Amygdala (tissue), 56 donors: ENCODE measurements around the gene DGUOK.

Source experiments
- DNase-seq, 56 donors: peaks; one replicate each; lab custom pipeline; 2025; lab: John Stamatoyannopoulos, UW

The DGUOK gene

DNA sequence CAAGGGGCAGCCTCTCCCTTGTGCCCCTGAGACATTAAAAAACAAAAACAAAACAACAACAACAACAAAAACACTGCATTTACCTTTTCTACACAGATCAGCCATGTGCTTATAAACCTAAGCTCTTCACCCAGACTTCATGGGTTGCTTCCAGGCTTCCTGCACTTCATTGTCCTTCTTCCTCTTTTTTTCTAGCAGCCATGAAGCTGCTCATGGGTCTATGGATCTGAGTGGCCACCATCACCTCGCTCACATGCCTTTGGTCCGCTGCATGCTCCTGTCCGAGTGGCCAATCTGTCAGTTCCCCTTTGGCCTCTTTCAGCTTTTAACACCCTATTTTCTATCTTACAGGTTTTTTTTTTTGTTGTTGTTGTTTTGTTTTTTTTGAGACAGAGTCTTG is 49.1 kb downstream of the DGUOK start:
- no peak for DNase-seq

DNA sequence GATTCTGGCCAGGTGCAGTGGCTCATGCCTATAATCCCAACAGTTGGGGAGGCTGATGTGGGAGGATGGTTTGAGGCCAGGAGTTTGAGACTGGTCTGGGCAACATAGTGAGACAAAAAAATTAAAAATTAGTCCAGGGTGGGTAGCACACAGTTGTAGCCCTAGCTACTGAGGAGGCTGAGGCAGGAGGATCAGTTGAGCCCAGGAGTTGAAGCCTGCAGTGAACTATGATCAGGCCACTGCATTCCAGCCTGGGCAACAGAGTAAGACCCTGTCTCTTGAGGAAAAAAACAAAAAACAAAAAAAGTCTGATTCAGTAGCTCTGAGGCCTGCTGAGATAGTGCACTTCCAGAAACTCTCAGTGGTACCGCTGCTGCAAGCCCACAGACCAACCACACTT is 50.1 kb downstream of the DGUOK start:
- DNase-seq, result no peak

DNA sequence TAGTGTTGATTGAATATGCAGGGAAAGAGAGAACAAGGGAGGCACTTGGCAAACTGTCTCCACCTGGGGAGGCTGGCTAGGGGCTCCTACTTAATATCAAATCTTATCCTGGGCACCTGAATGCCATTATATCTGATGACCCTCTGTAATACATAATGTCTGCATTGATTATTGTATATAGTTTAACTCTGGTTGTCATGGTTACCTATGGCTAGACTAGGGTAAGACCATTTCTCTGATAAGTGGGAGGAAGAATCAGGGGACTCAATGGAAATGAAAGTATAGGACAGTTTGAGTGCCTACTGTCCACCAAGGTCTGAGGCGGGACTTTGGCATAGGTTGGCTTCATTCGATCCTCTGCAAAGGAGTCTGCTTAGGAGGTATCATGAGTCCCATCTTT is 50.8 kb downstream of the DGUOK start:
- no peak for DNase-seq

DNA sequence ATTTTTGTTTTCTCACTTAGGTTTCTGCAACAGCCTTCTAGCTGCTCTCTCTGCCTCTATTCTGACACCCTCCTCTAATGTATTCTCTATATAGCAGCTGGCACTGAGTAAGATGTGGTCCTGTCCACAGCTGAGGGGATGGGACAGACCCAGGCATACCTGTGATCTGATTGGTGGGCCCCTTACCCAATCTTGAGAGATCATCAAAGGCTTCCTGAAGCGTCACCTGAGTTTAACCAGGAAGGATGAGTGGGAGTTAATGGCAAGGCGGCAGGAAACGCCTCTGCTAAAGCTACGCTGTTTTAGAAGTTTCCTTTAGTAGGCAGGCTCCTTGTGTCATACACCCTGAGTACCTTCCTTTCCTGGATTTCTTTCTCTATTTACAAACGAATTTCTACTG is 52.3 kb downstream of the DGUOK start:
- no peak for DNase-seq

DNA sequence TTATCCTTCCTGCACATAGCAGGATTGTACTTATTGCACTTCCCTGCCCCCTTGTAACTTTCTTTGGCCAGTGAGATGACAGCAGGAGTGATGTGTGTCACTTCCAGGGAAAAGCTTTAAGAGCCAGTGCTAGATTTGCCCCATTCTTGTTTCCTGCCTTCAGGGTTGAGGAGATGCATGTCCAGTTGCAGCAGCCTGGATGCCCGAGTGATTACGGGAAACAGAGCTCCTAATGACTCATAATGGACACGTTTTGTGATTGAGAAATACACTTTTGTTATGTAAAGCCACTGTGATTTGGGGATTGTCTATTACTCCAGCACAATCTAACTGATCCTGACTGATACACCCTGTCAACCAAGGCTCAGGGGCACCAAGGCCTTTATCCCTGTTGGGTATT is 53.0 kb downstream of the DGUOK start:
- no peak for DNase-seq

DNA sequence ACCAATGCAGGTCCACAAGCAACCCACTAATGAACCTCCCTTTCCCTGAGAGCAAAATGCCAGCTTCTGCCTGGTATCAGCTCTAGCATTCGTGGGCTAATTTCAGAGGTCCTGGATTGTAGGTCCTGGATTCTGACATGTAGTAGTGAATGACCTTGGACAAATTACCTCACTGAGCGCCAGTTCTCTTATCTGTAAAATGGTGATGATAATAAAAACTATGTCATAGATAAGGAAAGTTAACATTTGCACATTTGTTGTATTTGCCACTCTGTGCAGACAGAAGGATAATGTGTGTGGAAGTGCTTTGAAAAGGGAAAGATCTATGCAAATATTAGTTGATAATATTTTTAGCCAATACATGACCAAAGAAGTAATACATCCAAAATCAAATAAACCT is 53.9 kb downstream of the DGUOK start:
- no peak for DNase-seq

DNA sequence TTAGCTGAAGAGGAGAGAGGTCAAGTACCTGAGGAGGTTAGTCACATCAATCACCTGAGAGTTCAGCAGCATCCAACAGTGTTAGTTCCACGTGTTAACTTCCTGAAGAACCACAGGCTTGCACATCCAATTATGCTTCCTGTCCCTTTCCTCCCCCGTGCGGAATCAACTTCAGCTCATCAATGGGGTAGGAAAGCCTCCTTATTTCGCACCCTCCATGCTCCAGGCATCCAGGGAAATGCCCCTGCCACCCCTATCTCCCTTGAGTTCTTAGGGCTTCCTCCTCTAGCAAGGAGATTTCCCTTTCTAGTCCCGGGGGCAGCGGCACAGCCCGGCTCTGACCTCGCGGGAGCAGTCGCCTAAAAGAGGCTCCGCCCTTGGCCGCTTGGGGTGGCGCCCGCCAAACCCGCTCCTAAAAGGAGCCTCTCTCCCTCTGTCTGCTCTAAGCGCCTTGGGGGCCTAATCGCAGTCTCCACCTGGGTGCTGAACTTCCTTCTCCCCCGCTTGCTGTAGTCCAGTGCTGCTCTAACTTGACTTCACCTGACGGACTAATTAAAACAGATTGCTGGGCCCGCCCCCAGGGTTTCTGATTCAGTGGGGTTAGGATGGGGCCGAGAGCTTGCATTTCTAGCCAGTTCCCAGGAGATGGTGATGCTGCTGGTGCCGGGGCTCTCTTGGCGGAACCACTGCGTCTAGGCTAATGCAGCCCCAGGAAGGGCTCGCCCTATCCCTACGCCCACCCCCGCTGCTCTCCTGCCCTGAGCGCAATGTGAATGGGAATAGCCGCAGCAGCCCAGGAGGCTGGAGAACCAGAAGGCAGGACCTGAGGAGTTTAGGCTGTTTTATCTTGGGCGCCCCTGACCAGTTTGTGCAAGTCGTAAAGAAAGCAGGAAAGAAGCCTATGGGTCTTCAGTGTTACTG is 54.7 kb downstream of the DGUOK start:
- DNase-seq, result peak in 1 of 56 donors; percentile 8

DNA sequence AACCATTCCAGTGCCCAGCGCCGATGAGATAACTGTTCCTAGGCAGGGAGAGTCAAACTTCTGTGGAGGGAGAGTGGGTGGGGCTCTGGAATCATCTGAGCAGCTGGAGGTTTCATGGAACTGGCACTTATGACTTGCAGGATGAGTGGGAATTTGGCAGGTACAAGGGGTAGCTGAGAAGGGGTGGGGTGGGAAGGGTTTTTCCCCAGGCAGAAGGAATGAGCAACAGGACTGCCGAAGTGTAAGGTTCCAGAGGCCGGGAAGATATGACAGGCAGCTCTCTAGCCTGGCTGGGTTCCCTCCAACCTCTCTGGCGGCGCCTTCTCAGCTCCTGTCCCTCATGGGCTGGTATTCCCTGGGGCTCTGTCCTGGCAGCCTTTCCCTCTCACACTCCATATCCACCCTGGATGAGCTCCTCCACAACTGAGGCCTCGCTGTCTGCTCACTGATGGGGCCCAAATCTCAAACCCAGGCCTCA is 55.5 kb downstream of the DGUOK start:
- no peak for DNase-seq

DNA sequence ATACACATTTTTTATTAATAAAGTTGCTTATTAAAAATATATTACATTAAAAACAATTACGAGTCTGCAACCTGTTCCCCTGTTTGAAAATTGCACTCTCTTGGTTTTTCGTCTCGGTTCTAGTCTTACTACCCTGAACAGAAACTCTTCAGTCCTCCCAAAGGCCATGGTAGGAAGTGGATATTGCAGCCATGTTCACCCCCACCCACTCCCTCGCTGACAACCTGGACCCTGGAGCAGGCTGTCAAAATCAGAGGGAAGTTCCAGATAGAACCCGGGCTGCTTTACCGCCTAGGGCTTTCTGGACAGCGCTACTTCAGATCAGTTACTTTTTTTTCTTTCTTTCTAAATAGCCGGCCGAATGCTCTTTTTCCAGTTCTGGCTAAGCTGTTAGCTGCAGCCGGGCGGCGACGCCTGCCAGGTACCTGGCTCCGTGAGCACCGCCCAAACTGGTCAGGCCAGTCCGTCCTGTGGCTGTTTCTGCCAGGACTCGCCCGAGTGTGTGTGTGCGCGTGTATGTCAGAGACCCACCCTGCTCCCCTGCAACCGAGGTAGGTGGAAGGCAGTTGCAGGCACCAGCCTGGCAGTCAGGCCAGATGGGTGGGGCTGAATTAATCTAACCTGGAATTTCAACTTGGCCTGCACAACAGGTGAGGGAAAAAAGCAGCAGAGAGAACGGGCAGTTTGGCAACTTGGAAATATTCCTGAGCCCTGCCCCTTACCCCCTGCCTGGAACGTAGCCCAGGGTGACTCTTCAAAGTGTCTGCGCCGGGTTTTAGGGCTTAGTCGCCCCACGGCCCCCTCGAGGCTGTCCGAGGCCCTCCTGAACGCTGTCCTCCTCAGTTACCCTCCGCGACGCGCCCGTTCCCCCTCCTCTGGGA is 56.9 kb downstream of the DGUOK start:
- DNase-seq, result peak in 1 of 56 donors; percentile 8

DNA sequence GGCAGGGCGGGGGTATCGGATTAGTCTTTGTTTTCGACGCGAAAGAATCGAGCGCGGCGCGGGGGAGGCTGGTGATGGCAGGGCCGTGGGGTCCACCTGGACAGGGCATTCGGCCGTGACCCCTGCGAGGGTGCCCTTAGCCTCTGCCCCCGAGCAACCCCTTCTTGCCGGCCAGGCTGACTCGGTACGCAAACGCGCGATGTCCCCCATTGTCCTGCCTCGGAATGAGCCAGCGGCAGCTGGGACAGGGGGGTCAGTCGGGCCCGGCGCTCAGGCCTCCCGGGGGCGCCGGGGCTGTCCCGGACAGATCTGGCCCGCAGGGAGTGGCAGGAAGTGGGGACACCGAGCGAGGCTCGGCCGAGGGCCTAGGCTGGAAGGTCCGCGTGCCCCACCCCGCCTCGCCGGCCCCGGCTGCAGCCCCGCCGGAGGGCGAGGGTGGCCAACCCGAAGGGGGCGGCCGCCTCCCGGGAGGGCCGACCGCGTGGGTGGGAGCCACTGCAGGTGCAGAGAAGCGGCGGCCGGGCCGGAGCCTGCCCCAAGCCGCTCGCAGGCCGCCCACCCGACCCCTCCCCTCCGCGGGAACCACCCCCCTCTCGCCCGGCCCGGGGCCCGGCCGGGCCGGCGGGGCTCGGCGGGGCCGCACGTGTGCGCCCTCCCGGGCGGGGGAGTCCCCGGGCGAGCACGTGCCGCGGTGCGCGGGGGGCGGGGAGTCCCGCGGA is 57.7 kb downstream of the DGUOK start, which contains the start of gene TET3:
Gene TET3, plus strand, starts transcription at position 708 of the 719 bp plus-strand sequence. CDS start 1,494 bp downstream, outside the sequence.
- peak in 6 of 56 donors; percentile 7 to 43 (median 28) for DNase-seq

DNA sequence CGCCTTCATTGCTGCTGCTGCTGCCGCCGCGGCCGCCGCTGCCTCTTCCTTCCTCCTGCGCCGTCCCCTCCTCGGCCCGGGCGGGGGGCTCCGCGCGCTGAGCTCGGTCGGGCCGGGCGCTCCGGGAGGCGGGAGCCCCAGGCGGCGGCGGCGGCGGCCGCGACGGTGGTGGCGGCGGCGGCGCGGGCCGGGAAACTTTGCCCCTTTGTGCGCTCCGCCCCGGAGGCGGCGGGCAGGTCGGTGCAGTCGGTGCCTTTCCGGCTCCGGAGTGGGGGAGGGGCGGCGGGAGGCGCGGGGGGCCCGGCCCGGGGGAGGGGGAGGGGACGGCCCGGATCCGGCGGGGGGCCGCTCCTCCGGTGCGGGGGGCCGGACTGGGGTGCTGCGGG is 58.2 kb downstream of the DGUOK start:
- peak in 8 of 56 donors; percentile 30 to 63 (median 43) for DNase-seq

DNA sequence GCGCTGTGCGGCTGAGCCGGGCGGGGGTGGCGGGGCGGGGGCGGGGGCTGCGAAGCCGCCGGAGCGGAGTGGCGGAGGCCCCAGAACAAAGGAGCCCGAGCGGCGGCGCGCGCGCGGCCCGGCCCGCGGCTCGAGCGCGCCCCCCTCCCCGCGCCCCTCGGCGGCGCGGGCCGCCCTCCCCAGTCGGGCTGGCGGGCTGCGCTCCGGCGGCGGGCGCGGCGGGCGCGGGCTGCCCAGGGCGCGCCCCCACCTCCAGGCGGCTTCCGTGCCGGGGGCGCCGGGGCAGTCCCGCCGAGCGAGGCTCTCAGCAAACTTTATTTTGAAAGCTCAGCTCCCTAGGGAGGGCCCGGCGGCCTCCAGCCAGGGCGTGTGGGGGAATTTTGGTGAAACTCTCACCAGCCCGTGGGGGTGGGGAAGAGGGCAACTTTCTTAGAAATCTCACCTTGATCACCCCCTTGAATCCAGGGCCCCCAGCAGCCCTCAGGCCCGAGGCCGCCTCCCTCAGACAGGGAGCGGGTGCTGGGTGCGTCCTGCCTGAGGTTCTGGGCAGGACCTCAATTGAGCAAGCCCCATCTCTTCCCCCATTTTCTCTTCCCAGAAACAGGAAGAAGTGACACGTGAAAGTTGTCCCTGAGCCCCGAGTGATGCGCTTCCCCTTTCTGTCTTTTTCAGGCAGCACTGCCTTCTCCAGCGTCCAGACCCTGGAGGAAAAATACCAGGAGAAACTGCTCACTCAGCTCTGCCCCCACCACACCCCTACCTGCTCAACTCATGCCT is 58.8 kb downstream of the DGUOK start:
- DNase-seq, result peak in 6 of 56 donors; percentile 17 to 63 (median 36)

DNA sequence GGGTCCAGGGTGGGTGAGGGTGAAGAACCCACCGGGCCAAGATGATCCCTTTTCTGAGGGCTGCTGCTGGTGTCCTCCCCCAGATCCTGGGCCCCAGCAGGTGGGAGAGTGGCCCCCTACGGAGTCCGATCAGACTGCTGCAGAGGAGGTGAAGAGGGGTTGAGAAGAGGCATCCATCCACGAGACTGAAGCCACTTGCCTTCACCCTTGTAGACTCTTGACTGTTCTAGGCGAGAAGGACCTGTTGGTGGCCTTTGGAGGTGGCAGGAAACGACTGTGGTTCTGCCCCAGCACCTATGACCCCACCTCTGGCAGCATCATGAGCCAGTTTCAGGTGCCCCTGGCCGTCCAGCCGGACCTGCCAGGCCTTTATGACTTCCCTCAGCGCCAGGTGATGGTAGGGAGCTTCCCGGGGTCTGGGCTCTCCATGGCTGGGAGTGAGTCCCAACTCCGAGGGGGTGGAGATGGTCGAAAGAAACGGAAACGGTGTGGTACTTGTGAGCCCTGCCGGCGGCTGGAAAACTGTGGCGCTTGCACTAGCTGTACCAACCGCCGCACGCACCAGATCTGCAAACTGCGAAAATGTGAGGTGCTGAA is 59.5 kb downstream of the DGUOK start:
- no peak for DNase-seq

DNA sequence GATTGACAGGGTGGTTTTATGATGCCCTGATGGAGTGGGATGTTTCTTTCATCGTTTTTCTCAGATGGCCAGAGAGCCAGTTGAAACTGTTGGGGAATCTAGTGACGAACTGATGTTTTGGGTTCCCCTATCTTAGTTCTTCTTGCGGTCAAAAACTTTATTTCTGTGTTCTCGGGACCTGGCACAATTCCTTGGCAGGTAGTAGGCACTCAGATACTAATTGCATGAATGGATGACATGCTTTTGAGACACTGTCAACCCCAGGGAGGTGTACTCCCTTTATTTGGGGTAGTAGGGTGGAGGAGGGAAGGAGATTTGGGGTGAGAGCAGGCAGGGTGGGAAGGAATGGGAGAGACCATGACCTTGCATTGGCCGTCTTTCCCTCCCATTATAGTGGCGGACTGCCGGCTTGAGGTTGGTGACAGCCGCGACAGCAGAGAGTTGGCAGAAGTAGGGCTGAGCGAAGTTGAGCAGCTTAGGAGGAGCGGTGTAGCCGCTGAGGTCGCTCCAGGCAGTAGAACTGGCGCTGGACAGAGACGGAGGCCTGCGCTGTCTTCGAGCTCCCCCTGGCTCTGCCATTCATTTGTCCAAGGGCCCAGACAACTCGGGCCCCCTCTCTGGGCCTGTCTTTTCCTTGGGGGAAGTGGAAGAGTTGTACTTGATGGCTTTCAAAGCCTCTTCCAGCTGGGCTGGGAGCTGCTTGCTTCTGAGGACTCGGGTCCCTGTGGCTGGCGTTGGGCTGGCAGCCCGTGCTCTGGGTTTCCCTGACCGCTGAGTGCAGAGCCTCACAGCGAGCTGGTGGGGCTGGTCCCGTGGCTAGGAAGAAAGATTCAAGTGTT is 60.6 kb downstream of the DGUOK start:
- DNase-seq, result peak in 18 of 56 donors; percentile 15 to 65 (median 38)

DNA sequence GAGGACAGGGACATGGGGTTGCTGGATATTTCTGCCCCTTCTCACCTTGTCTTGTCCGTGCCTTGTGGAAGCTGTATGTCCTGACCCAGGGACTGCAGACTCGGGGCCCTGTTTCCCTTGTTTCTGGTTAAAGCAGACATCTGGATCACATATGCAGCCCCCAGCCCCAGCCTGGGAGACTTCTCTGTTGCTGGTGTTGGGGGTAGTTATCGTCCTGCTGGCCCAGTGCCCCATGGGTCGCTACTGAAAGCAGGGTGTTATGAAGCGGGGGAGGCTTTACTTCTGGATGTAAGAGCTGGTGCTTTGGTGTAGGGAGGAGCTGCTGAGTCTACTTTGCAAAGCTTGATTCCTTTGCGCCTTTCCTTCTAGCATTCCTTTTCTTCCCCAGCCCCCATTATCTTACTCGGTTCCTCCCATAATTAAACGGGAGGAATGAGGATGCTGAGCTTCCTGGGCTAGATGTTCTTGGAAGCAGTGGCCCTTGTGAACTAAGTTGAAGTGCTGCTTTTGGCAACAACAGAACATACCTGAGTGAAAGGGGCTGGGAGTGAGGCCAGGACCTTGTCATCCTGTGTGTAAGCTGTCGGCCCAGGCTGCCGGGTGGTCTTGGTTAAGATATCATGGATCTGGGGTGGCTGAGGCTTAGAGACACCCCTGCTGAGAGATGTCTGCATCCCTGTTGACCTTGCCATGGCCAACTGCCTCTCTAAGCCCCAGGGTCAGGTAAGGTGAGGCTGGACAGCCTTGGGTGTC is 61.4 kb downstream of the DGUOK start:
- no peak for DNase-seq

DNA sequence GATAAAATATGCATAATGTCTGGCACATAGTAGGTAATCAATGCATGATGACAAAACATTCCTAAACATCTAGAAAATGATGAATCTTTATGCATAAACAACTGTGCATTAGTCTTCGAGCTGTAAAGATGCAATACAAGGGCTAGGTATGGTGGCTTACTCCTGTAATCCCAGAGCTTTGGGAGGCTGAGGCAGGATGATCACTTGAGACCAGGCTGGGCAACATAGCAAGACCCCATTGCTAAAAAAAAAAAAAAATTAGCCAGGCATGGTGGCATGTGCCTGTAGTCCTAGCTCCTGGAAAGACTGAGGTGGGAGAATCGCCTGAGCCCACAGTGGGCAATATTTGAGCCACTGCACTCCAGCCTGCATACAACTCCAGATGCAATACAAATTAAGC is 63.3 kb downstream of the DGUOK start:
- DNase-seq, result no peak

DNA sequence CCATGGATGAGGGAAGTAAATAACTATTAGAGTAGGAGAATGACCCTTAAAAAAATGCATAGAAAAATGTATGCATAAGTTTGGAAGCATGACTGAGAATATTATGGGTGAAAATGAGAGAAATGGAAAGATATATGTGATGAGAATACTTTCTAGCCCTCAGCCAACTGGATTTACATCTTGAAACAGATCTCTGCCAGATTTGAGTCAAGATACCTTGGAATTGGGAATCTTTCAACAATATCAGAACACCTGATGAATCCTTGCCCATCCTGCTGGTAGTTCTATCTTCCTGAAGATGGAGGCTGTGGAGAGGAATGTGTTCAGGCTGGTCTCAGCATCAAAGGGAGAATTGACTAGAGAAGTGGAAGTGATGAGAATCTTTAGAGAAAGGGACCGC is 63.9 kb downstream of the DGUOK start:
- no peak for DNase-seq

DNA sequence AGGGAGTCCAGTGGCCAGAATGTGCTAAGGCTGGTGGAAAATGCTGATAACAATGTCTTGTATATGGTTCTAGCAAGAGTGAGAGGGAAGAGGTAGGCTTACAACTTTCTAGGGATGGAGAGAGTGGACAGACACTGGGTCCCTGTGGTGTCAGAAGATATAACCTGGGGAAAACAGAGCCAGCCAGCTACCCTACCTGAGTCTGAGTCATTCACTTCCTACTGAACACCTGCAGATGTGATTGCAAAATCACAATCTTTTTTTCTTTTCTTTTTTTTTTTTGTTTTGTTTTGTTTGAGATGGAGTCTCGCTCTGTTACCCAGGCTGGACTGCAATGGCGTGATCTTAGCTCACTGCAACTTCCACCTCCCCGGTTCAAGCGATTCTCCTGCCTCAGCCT is 65.4 kb downstream of the DGUOK start:
- no peak for DNase-seq
